ENCODE results near the gene HLA-DRA. TPM values are rescaled to one million over a fixed set of nuclear protein-coding genes. Genes with fewer than 3 reads are reported as not detected.
"Not testable (repeated sequence)": the region's sequence is repeated elsewhere in the genome, so short reads cannot be mapped to it uniquely, and the experiment has no call there.

The HLA-DRA gene
- total and polyA plus RNA-seq, 9 of the 15 experiments (the other 6 are each of a cell fraction or from before 2014, with no cell fraction given): 0.18 to 1.8 (median 0.41) TPM; not detected in 4

GRCh38 chr6:32433950-32434349, 5.7 kb upstream of the HLA-DRA start:
- H3K4me2 ChIP-seq (ENCODE audit: insufficient read depth, low read length); FAIRE-seq; H3K9me3 ChIP-seq (replicated peaks; ENCODE audit: control insufficient read depth, insufficient read depth, low read depth, low read length); ATAC-seq; H3K36me3 ChIP-seq (ENCODE audit: control insufficient read depth, insufficient read depth, low read length); in situ Hi-C loops (cut with MboI); H3K9ac ChIP-seq (ENCODE audit: insufficient read depth in 1 of 2, low read depth in 2 of 2, low read length in 2 of 2); H4K20me1 ChIP-seq (replicated peaks; ENCODE audit: control insufficient read depth, insufficient read depth, low read length); H3K4me3 ChIP-seq; H3K27me3 ChIP-seq (ENCODE audit: control insufficient read depth in 2 of 2, insufficient read depth in 2 of 2, low read length in 2 of 2); H3K4me1 ChIP-seq (replicated peaks in 1 of 2; ENCODE audit: control insufficient read depth in 2 of 2, insufficient read depth in 2 of 2, low read length in 2 of 2); BruUV-seq (replicated peaks); H3K27ac ChIP-seq (ENCODE audit: extremely low read depth, low read depth, low read length); DNase-seq (ENCODE audit: extremely low read depth in 1 of 4, low spot score in 3 of 4); H2AFZ ChIP-seq (ENCODE audit: low read depth, low read length); H3K79me2 ChIP-seq (ENCODE audit: control insufficient read depth, insufficient read depth, low read length); H3K9me1 ChIP-seq (ENCODE audit: control insufficient read depth, insufficient read depth, low read length): not testable (repeated sequence)
- 0% methylated on average over 1 of the region's 1 CpG for WGBS (ENCODE audit: insufficient coverage, low coverage, missing lambda C conversion rate)
- CTCF ChIA-PET (ENCODE audit: low intra/inter-chr PET ratio): interaction anchor here (0.9 kb wide), 1 partner anchor 434 kb away, joined by 3 read pairs; no protein-coding TSS in a partner anchor
- intact Hi-C loops (cut with micrococcal nuclease): loop anchor here (5.0 kb wide), 1 partner anchor 268 kb away; no protein-coding TSS in a partner anchor
- peak; percentile 53 for TF ChIP-seq RBM25 (IDR thresholded peaks at IDR 0.05; ENCODE audit: low read depth, low read length, severe bottlenecking)
- TF ChIP-seq ZNF146 (CRISPR knock-in tag; IDR thresholded peaks at IDR 0.05; ENCODE audit: unreplicated experiment): peak; percentile 91
- POLR2A ChIA-PET: interaction anchor here (1.2 kb wide), 1 partner anchor 13 kb away, joined by 3 read pairs; no protein-coding TSS in a partner anchor

- Histone ChIP-seq H3K9me1 (ENCODE audit: control insufficient read depth, insufficient read depth, low read length) (no peaks in the 10 kb centered on the region), H3K79me2 (ENCODE audit: control insufficient read depth, insufficient read depth, low read length) (no peaks in the 10 kb centered on the region), H3K4me3 (no peak overlapping the region), H4K20me1 (replicated peaks; ENCODE audit: control insufficient read depth, insufficient read depth, low read length) (no peaks in the 10 kb centered on the region), H3K9me3 (replicated peaks; ENCODE audit: control insufficient read depth, insufficient read depth, low read depth, low read length) (no peaks in the 10 kb centered on the region), H3K4me1 (replicated peaks in 1 of 2; ENCODE audit: control insufficient read depth in 2 of 2, insufficient read depth in 2 of 2, low read length in 2 of 2) (no peaks in the 10 kb centered on the region), H3K9ac (ENCODE audit: insufficient read depth in 1 of 2, low read depth in 2 of 2, low read length in 2 of 2) (no peak overlapping the region), H3K27me3 (ENCODE audit: control insufficient read depth in 2 of 2, insufficient read depth in 2 of 2, low read length in 2 of 2) (peaks cover 0 to 2% of the 10 kb centered on the region in 2 experiments; a peak in 2 of 5 replicates), H2AFZ (ENCODE audit: low read depth, low read length) (no peak overlapping the region), H3K36me3 (ENCODE audit: control insufficient read depth, insufficient read depth, low read length) (no peaks in the 10 kb centered on the region), H3K4me2 (ENCODE audit: insufficient read depth, low read length) (no peak overlapping the region), H3K27ac (ENCODE audit: extremely low read depth, low read depth, low read length) (no peak overlapping the region)
- in situ Hi-C loops (cut with MboI) (no loop called here), intact Hi-C loops (cut with micrococcal nuclease) (no loop called here)
- BruUV-seq (replicated peaks): no TSS peak
- CTCF ChIA-PET (ENCODE audit: low intra/inter-chr PET ratio): no interaction called here
- ATAC-seq (no peak), FAIRE-seq (no peak), DNase-seq (ENCODE audit: extremely low read depth in 1 of 4, low spot score in 3 of 4) (no peak)
- POLR2A ChIA-PET: no interaction called here
- 4% methylated on average over 4 of the region's 4 CpGs for WGBS (ENCODE audit: insufficient coverage, low coverage, missing lambda C conversion rate)
- TF ChIP-seq RCOR1 (IDR thresholded peaks at IDR 0.05; ENCODE audit: borderline replicate concordance in 1 of 2, low read depth in 2 of 2, low read length in 2 of 2): no peak
- TF ChIP-seq PCBP1 (IDR thresholded peaks at IDR 0.05; ENCODE audit: low read depth, low read length, poor library complexity, severe bottlenecking): no peak
- no peak for TF ChIP-seq RBFOX2 (IDR thresholded peaks at IDR 0.05; ENCODE audit: low read depth, low read length)
- TF ChIP-seq PRPF4 (IDR thresholded peaks at IDR 0.05; ENCODE audit: insufficient read depth, low read depth, low read length, poor library complexity, severe bottlenecking): no peak
- no peak for TF ChIP-seq SNAPC5 (CRISPR knock-in tag; IDR thresholded peaks at IDR 0.05)
- TF ChIP-seq, protein P1, sequence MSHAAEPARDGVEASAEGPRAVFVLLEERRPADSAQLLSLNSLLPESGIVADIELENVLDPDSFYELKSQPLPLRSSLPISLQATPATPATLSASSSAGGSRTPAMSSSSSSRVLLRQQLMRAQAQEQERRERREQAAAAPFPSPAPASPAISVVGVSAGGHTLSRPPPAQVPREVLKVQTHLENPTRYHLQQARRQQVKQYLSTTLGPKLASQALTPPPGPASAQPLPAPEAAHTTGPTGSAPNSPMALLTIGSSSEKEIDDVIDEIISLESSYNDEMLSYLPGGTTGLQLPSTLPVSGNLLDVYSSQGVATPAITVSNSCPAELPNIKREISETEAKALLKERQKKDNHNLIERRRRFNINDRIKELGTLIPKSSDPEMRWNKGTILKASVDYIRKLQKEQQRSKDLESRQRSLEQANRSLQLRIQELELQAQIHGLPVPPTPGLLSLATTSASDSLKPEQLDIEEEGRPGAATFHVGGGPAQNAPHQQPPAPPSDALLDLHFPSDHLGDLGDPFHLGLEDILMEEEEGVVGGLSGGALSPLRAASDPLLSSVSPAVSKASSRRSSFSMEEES (CRISPR knock-in tag; IDR thresholded peaks at IDR 0.05): no peak
- no peak for TF ChIP-seq IRF2 (CRISPR knock-in tag; IDR thresholded peaks at IDR 0.05)
- TF ChIP-seq ZNF717 (CRISPR knock-in tag; IDR thresholded peaks at IDR 0.05): no peak
- TF ChIP-seq TARDBP (IDR thresholded peaks at IDR 0.05): no peak
- no peak for TF ChIP-seq COPS2 (conservative IDR thresholded peaks at IDR 0.05)
- TF ChIP-seq ZNF140 (CRISPR knock-in tag; IDR thresholded peaks at IDR 0.05): no peak
- TF ChIP-seq JUND (IDR thresholded peaks at IDR 0.05; ENCODE audit: borderline replicate concordance, low read depth, low read length): no peak
- no peak for TF ChIP-seq JUND (tag; IDR thresholded peaks at IDR 0.05; ENCODE audit: borderline replicate concordance, low read depth, low read length)
- TF ChIP-seq ZNF212 (CRISPR knock-in tag; IDR thresholded peaks at IDR 0.05): no peak
- TF ChIP-seq ZNF143 (CRISPR knock-in tag; IDR thresholded peaks at IDR 0.05): no peak
These were observed 3.5 kb upstream of the HLA-DRA start for GRCh38 chr6:32436186-32436585.
